Measurements from ENCODE around the gene C15orf39. TPM values are rescaled to one million over a fixed set of nuclear protein-coding genes. Genes with fewer than 3 reads are reported as not detected.
"Not testable (repeated sequence)": the region's sequence is repeated elsewhere in the genome, so short reads cannot be mapped to it uniquely, and the experiment has no call there.

C15orf39 gene
- total RNA-seq, 1 experiment from 2014 or later: 45.6 TPM

- H4K91ac ChIP-seq (ENCODE audit: insufficient read length, low read depth, low read length): no peak overlapping the region
- no CpG with 5 or more reads among the region's 5 CpGs for WGBS (ENCODE audit: extremely low coverage, insufficient read length, low lambda C conversion rate)
These were observed 36.5 kb downstream of the C15orf39 start for GRCh38 chr15:75238150-75238549.

GRCh38 chr15:75245741-75246140 lies 44.1 kb downstream of the C15orf39 start:
- not testable (repeated sequence) for H4K8ac ChIP-seq (replicated peaks; ENCODE audit: insufficient read length, low read depth, low read length); H3K4ac ChIP-seq (ENCODE audit: low read depth, low read length); H3K27ac ChIP-seq (ENCODE audit: insufficient read length, low read depth, low read length); H3K23me2 ChIP-seq (ENCODE audit: insufficient read length, low read depth, low read length, poor library complexity, severe bottlenecking); H4K20me1 ChIP-seq (ENCODE audit: control insufficient read depth, insufficient read depth, insufficient read length); H3K9me3 ChIP-seq (ENCODE audit: control insufficient read depth, low read depth, low read length); H3K36me3 Mint-ChIP-seq (ENCODE audit: insufficient read depth in 1 of 3, low read depth in 3 of 3); H2BK12ac ChIP-seq (ENCODE audit: insufficient read length, low read depth, low read length); H2BK15ac ChIP-seq (ENCODE audit: low read depth, low read length); H3K79me2 ChIP-seq (ENCODE audit: insufficient read depth, low read length); H3K9me3 Mint-ChIP-seq; DNase-seq; H2BK20ac ChIP-seq (ENCODE audit: low read depth, low read length, poor library complexity, severe bottlenecking); H4K5ac ChIP-seq (ENCODE audit: insufficient read length, low read depth, low read length); H2AFZ ChIP-seq (ENCODE audit: low read length); H3K23ac ChIP-seq (ENCODE audit: insufficient read length, low read depth, low read length); H3K27ac Mint-ChIP-seq; H3K18ac ChIP-seq (ENCODE audit: insufficient read length, low read depth, low read length); H2BK120ac ChIP-seq (ENCODE audit: low read depth, low read length, poor library complexity, severe bottlenecking); H3K4me3 Mint-ChIP-seq; H3K56ac ChIP-seq (ENCODE audit: insufficient read length, low read depth, low read length); H3T11ph ChIP-seq (ENCODE audit: low read length); H4K91ac ChIP-seq (ENCODE audit: insufficient read length, low read depth, low read length); H3K27me3 ChIP-seq (ENCODE audit: insufficient read depth, low read length); H3K4me1 ChIP-seq (ENCODE audit: insufficient read depth, low read length); H2BK5ac ChIP-seq (ENCODE audit: insufficient read length, low read length); H3K14ac ChIP-seq (ENCODE audit: insufficient read depth, low read length); H2AK5ac ChIP-seq (ENCODE audit: insufficient read length, low read length); H3K4me2 ChIP-seq (ENCODE audit: insufficient read depth, insufficient read length, low read length); H3K79me1 ChIP-seq (ENCODE audit: insufficient read depth, low read depth, low read length, poor library complexity, severe bottlenecking); H3K9ac ChIP-seq (ENCODE audit: extremely low read depth, insufficient read length, low read length)
- Mint-ChIP-seq H3K4me1 (peaks cover 9 to 11% of the 10 kb centered on the region in 2 experiments), H3K27me3 (ENCODE audit: low read depth) (peaks cover 11% of the 10 kb centered on the region)
- WGBS (ENCODE audit: extremely low coverage, insufficient read length, low lambda C conversion rate): no CpG with 5 or more reads among the region's 1 CpG

More at GRCh38 chr15:75238150-75238549, 36.5 kb downstream of the C15orf39 start:
- Mint-ChIP-seq H3K27me3 (ENCODE audit: low read depth) (peaks cover 26% of the 10 kb centered on the region), H3K27ac (no peak overlapping the region), H3K36me3 (ENCODE audit: insufficient read depth in 1 of 3, low read depth in 3 of 3) (no peaks in the 10 kb centered on the region), H3K4me3 (no peak overlapping the region), H3K9me3 (no peaks in the 10 kb centered on the region; a peak in 2 of 5 replicates), H3K4me1 (peaks cover 0 to 11% of the 10 kb centered on the region in 2 experiments; a peak in 2 of 4 replicates)
- Histone ChIP-seq H3K79me2 (ENCODE audit: insufficient read depth, low read length) (no peaks in the 10 kb centered on the region), H3K56ac (ENCODE audit: insufficient read length, low read depth, low read length) (no peak overlapping the region), H3K79me1 (ENCODE audit: insufficient read depth, low read depth, low read length, poor library complexity, severe bottlenecking) (no peaks in the 10 kb centered on the region), H3K23ac (ENCODE audit: insufficient read length, low read depth, low read length) (no peak overlapping the region), H4K8ac (replicated peaks; ENCODE audit: insufficient read length, low read depth, low read length) (no peak overlapping the region), H3T11ph (ENCODE audit: low read length) (no peak overlapping the region), H2BK15ac (ENCODE audit: low read depth, low read length) (no peak overlapping the region), H2AFZ (ENCODE audit: low read length) (no peak overlapping the region), H3K14ac (ENCODE audit: insufficient read depth, low read length) (peak overlapping the region; percentile 11; the same call in 1 of the 2 replicates), H3K9ac (ENCODE audit: extremely low read depth, insufficient read length, low read length) (no peak overlapping the region), H3K18ac (ENCODE audit: insufficient read length, low read depth, low read length) (no peak overlapping the region), H3K4me1 (ENCODE audit: insufficient read depth, low read length) (no peaks in the 10 kb centered on the region), H4K5ac (ENCODE audit: insufficient read length, low read depth, low read length) (no peak overlapping the region), H2BK120ac (ENCODE audit: low read depth, low read length, poor library complexity, severe bottlenecking) (no peak overlapping the region), H3K23me2 (ENCODE audit: insufficient read length, low read depth, low read length, poor library complexity, severe bottlenecking) (no peaks in the 10 kb centered on the region), H3K4me2 (ENCODE audit: insufficient read depth, insufficient read length, low read length) (no peak overlapping the region), H3K27me3 (ENCODE audit: insufficient read depth, low read length) (no peaks in the 10 kb centered on the region), H3K4ac (ENCODE audit: low read depth, low read length) (no peak overlapping the region), H4K20me1 (ENCODE audit: control insufficient read depth, insufficient read depth, insufficient read length) (no peaks in the 10 kb centered on the region), H2BK5ac (ENCODE audit: insufficient read length, low read length) (no peak overlapping the region), H2BK12ac (ENCODE audit: insufficient read length, low read depth, low read length) (no peak overlapping the region), H2AK5ac (ENCODE audit: insufficient read length, low read length) (no peak overlapping the region), H2BK20ac (ENCODE audit: low read depth, low read length, poor library complexity, severe bottlenecking) (no peak overlapping the region), H3K9me3 (ENCODE audit: control insufficient read depth, low read depth, low read length) (no peaks in the 10 kb centered on the region), H3K27ac (ENCODE audit: insufficient read length, low read depth, low read length) (no peak overlapping the region)
- no peak for TF ChIP-seq CTCF (conservative IDR thresholded peaks at IDR 0.05)
- no peak for DNase-seq
